SK-N-SH (cell line): Measurements from ENCODE around the gene PLXNA4. TPM values are rescaled to one million over a fixed set of nuclear protein-coding genes. Genes with fewer than 3 reads are reported as not detected.

Source experiments
- CTCF ChIA-PET: fragments of 300-600, 350-600 bp; formaldehyde crosslinking; extraction: SDS; loops from one replicate; lab custom pipeline; 2021; lab: Yijun Ruan, JAX
- POLR2A ChIA-PET: fragments of 350-600 bp; sonication (Branson Sonifier 250); formaldehyde crosslinking; extraction: SDS; loops from one replicate; lab custom pipeline; 2020; ENCODE audit warnings: antibody characterized with exemption, inconsistent platforms; lab: Yijun Ruan, JAX
- DNase-seq: peaks from one replicate; pipeline ENCODE4 v3.0.0; 2012
- H2AFZ ChIP-seq: fragments of 200-600 bp; sonication (generic); 2 replicates; pipeline ENCODE4 v1.8.1; 2016; ENCODE audit warnings: antibody characterized with exemption, mild to moderate bottlenecking, low read depth
- H3F3A ChIP-seq: fragments of 200-600 bp; sonication (generic); replicated peaks from 2 replicates; pipeline ENCODE3; 2016; ENCODE audit warnings: antibody characterized with exemption, mild to moderate bottlenecking; ENCODE audit not compliant: insufficient read depth
- H3K27ac ChIP-seq, 2 experiments: fragments of 200-500 bp in 1 of 2; fragments of 200-600 bp in 1 of 2; sonication (Bioruptor generic) in 1 of 2; sonication (generic), shearing (Covaris generic) in 1 of 2; 2 replicates each; pipeline versions ENCODE4 v1.5.1 to v1.6.1; 2014 to 2016; ENCODE audit warnings: low read depth in 2 of 2, inconsistent platforms in 1 of 2, low read length in 1 of 2, mild to moderate bottlenecking in 1 of 2, mixed read lengths in 1 of 2
- H3K27me3 ChIP-seq: fragments of 200-600 bp; sonication (generic), shearing (Covaris generic); 2 replicates; pipeline ENCODE4 v1.6.1; 2016; ENCODE audit warnings: mixed run types; ENCODE audit not compliant: insufficient read depth
- H3K36me3 ChIP-seq, 2 experiments: fragments of 200-500 bp in 1 of 2; fragments of 200-600 bp in 1 of 2; sonication (Bioruptor generic) in 1 of 2; sonication (generic) in 1 of 2; replicated peaks in 1 of 2; 2 replicates each; pipeline versions ENCODE3 to v1.5.1; 2014 to 2016; ENCODE audit warnings: low read length in 1 of 2, mild to moderate bottlenecking in 1 of 2; ENCODE audit not compliant: insufficient read depth in 2 of 2, control insufficient read depth in 1 of 2
- H3K4me1 ChIP-seq, 2 experiments: fragments of 200-500 bp in 1 of 2; fragments of 200-600 bp in 1 of 2; sonication (Bioruptor generic) in 1 of 2; sonication (generic), shearing (Covaris generic) in 1 of 2; 2 replicates each; pipeline versions ENCODE4 v1.5.1 to v1.6.1; 2014 to 2016; ENCODE audit warnings: low read depth in 1 of 2, low read length in 1 of 2, mixed run types in 1 of 2; ENCODE audit not compliant: insufficient read depth in 2 of 2, control insufficient read depth in 1 of 2
- H3K4me2 ChIP-seq: fragments of 200-600 bp; sonication (generic), shearing (Covaris generic); 2 replicates; pipeline ENCODE4 v1.6.1; 2017; ENCODE audit warnings: mixed run types
- H3K4me3 ChIP-seq, 2 experiments: fragments of 200-500 bp in 1 of 2; fragments of 200-600 bp in 1 of 2; sonication (Bioruptor generic) in 1 of 2; sonication (generic), shearing (Covaris generic) in 1 of 2; 2 replicates each; pipeline versions ENCODE4 v1.5.1 to v1.8.1; 2014 to 2016; ENCODE audit warnings: low read depth in 2 of 2, inconsistent platforms in 1 of 2, low read length in 1 of 2, mild to moderate bottlenecking in 1 of 2, mixed read lengths in 1 of 2, moderate library complexity in 1 of 2
- H3K79me2 ChIP-seq: fragments of 200-600 bp; sonication (generic); 2 replicates; pipeline ENCODE4 v1.8.1; 2017; ENCODE audit warnings: mild to moderate bottlenecking; ENCODE audit not compliant: insufficient read depth
- H3K9ac ChIP-seq: fragments of 200-600 bp; sonication (generic); 2 replicates; pipeline ENCODE4 v1.6.1; 2017; ENCODE audit warnings: mixed run types
- H3K9me2 ChIP-seq: fragments of 200-600 bp; sonication (generic); 2 replicates; pipeline ENCODE4 v1.6.1; 2017; ENCODE audit warnings: mixed run types
- H3K9me3 ChIP-seq: fragments of 200-600 bp; sonication (generic); 2 replicates; pipeline ENCODE4 v1.6.1; 2017; ENCODE audit warnings: mixed run types, mild to moderate bottlenecking, moderate library complexity
- H4K20me1 ChIP-seq: fragments of 200-600 bp; sonication (generic); 2 replicates; pipeline ENCODE4 v1.6.1; 2017; ENCODE audit warnings: mild to moderate bottlenecking, mixed run types; ENCODE audit not compliant: insufficient read depth
- EZH2phosphoT487 ChIP-seq: fragments of 200-600 bp; sonication (generic); IDR thresholded peaks from 2 replicates; pipeline ENCODE4 v1.6.1; 2017; ENCODE audit warnings: low read depth, mixed run types, mild to moderate bottlenecking, antibody characterized with exemption, moderate library complexity, borderline replicate concordance
- FOXJ3 ChIP-seq: sonication (generic); formaldehyde crosslinking; IDR thresholded peaks from 2 replicates; pipeline ENCODE4 v1.5.1; 2020; ENCODE audit warnings: mild to moderate bottlenecking, missing genetic modification reagents
- GATA2 ChIP-seq: sonication (generic); formaldehyde crosslinking; IDR thresholded peaks from 2 replicates; pipeline ENCODE4 v1.5.0; 2020; ENCODE audit warnings: mild to moderate bottlenecking, missing genetic modification reagents
- JUND ChIP-seq: IDR thresholded peaks from 2 replicates; pipeline ENCODE4 v1.4.0; 2012
- MEF2A ChIP-seq: IDR thresholded peaks from 2 replicates; pipeline ENCODE4 v1.4.0; 2012; ENCODE audit warnings: low read depth, borderline replicate concordance
- MXI1 ChIP-seq: IDR thresholded peaks from 2 replicates; pipeline ENCODE4 v1.6.1; 2012; ENCODE audit warnings: mild to moderate bottlenecking, low read depth, low read length, improper control_type of control experiment
- NFIC ChIP-seq: IDR thresholded peaks from 2 replicates; pipeline ENCODE4 v1.4.0; 2012; ENCODE audit warnings: borderline replicate concordance
- NRF1 ChIP-seq: IDR thresholded peaks from 2 replicates; pipeline ENCODE4 v1.6.1; 2012; ENCODE audit warnings: low read depth, mild to moderate bottlenecking, low read length
- RCOR1 ChIP-seq: fragments of 150-350 bp; IDR thresholded peaks from 2 replicates; pipeline ENCODE4 v1.6.1; 2017; ENCODE audit warnings: antibody characterized with exemption, low read length
- REST ChIP-seq: IDR thresholded peaks from 2 replicates; pipeline ENCODE4 v1.6.1; 2012; ENCODE audit warnings: mild to moderate bottlenecking, low read depth, low read length, moderate library complexity
- RFX5 ChIP-seq: IDR thresholded peaks from 2 replicates; pipeline ENCODE4 v1.6.1; 2012; ENCODE audit warnings: mild to moderate bottlenecking, improper control_type of control experiment, low read length
- USF1 ChIP-seq: IDR thresholded peaks from 2 replicates; pipeline ENCODE4 v1.4.0; 2012; ENCODE audit warnings: low read depth, borderline replicate concordance
- USF2 ChIP-seq: fragments of 150-350 bp; IDR thresholded peaks from 2 replicates; pipeline ENCODE4 v1.6.1; 2017; ENCODE audit warnings: antibody characterized with exemption, low read length, low read depth, borderline replicate concordance
- YY1 ChIP-seq: IDR thresholded peaks from 2 replicates; pipeline ENCODE4 v1.4.0; 2012; ENCODE audit warnings: low read depth, mild to moderate bottlenecking
- WGBS: methylation state at CpG from one replicate; pipeline ENCODE4 v1.1.6; 2017; ENCODE audit warnings: low lambda C conversion rate; 5-methylcytosine and 5-hydroxymethylcytosine counted together
- polyA plus RNA-seq, 3 experiments: library from polyadenylated mRNA; depleted of rRNA; stranded (reverse); fragments of >200 nt; gene quantifications; 2 replicates each; pipeline ENCODE4 v1.2.3, GENCODE V29; 2012
- TF ChIP-seq, protein P1 (sequence below): IDR thresholded peaks from 2 replicates; pipeline ENCODE4; 2012

PLXNA4 gene
- polyA plus RNA-seq, 1 of the 3 experiments (the other 2 are of a cell fraction), result 2.4 TPM

DNA sequence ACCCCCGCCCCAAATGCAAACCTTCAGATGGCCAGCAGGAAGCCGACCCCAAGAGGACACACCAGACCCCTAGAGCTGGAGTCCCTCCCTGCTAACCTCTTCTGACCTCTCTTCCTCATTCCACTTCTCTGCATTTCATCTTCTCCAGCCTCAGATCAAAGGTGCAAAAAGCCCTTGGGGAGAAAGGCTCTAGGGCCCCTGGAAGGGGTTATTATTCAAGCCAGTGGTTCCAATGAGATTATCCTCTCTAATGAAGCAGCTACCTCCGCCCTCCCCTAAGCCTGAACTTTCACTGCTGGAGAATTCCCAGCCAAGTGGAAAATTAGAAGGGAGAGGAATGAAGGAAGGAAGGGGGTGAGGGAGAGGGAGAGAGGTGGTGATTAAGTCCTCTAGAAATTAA, 343.9 kb downstream of the PLXNA4 start (continued):
- TF ChIP-seq REST (no peak), EZH2phosphoT487 (no peak)
- TF ChIP-seq, all 33 proteins: peak for 0

DNA sequence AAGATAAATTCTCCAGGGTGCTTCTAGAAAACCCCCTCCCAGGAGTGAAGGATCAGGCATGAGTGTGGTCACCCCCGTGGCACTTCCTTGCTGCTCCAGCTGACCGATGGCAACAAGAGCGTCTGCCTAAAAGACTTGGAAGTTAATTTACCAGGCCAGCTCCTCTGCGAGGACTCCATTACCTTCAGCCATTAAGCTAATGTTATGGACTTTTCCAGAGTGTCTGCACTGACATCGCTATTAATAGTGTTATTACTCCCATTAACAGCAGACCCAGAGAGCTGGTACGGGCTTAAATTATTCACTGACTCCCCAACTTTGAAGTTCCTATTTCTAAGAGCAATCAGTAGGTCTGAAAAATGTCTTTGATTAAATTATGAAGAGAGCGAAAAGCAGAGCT, 345.8 kb downstream of the PLXNA4 start:
- POLR2A ChIA-PET, result no interaction called here

DNA sequence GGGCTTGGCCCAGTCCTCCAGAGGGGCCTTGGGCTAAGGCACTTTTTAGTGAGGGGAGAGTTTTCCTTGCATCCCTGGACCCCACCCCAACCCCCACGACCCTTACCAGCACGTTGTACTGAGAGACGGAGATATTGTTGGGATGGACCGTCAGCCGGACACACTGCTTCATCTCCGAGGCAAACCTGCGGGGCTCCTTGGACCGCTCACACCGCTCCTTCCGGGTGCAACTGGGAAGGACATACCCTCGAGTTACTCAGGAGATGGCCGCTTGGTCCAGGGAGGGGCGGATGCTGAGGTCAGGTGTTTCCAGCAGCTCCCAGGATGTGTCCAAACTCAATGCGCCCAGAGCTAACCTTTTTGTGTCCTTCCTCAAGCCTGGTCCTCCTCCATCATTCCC, 348.0 kb downstream of the PLXNA4 start:
- Histone ChIP-seq H2AFZ (no peak overlapping the region), H3K27me3 (no peaks in the 10 kb centered on the region), H3K4me1 (no peaks in the 10 kb centered on the region; a peak in 1 of 4 replicates), H3K36me3 (no peaks in the 10 kb centered on the region), H3K9me3 (no peaks in the 10 kb centered on the region), H3K4me3 (no peak overlapping the region), H3K79me2 (no peaks in the 10 kb centered on the region), H4K20me1 (no peaks in the 10 kb centered on the region), H3K4me2 (no peak overlapping the region), H3K9me2 (no peaks in the 10 kb centered on the region), H3K27ac (no peak overlapping the region), H3K9ac (no peak overlapping the region), H3F3A (no peaks in the 10 kb centered on the region)
- ChIA-PET POLR2A (no interaction called here), CTCF (interaction anchor here (0.9 to 1.5 kb wide), 3 partner anchors 14 to 353 kb away, joined by 3 to 5 read pairs (median 3); no protein-coding TSS in a partner anchor)
- WGBS, result 76% methylated on average over 14 of the region's 14 CpGs
- DNase-seq, result no peak
- TF ChIP-seq FOXJ3 (CRISPR knock-in tag) (no peak), USF2 (no peak), GATA2 (no peak), EZH2phosphoT487 (no peak), RFX5 (no peak), RCOR1 (no peak), REST (no peak), USF1 (no peak), NRF1 (no peak), JUND (no peak), MXI1 (no peak)
- TF ChIP-seq, protein P1, sequence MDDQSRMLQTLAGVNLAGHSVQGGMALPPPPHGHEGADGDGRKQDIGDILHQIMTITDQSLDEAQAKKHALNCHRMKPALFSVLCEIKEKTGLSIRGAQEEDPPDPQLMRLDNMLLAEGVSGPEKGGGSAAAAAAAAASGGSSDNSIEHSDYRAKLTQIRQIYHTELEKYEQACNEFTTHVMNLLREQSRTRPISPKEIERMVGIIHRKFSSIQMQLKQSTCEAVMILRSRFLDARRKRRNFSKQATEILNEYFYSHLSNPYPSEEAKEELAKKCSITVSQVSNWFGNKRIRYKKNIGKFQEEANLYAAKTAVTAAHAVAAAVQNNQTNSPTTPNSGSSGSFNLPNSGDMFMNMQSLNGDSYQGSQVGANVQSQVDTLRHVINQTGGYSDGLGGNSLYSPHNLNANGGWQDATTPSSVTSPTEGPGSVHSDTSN, result no peak

More for the DNA sequence above, 345.8 kb downstream of the PLXNA4 start:
- Histone ChIP-seq H3K9ac (no peak overlapping the region), H4K20me1 (no peaks in the 10 kb centered on the region), H3K4me1 (peaks cover 0 to under 1% of the 10 kb centered on the region in 2 experiments; a peak in 1 of 4 replicates), H3K36me3 (no peaks in the 10 kb centered on the region), H3K9me3 (no peaks in the 10 kb centered on the region), H2AFZ (no peak overlapping the region), H3K27me3 (no peaks in the 10 kb centered on the region), H3K9me2 (no peaks in the 10 kb centered on the region), H3K4me2 (no peak overlapping the region), H3K79me2 (no peaks in the 10 kb centered on the region), H3F3A (no peaks in the 10 kb centered on the region), H3K27ac (no peak overlapping the region), H3K4me3 (no peak overlapping the region)
- DNase-seq, result no peak
- TF ChIP-seq NRF1, result no peak
- TF ChIP-seq NFIC, result no peak
- TF ChIP-seq EZH2phosphoT487, result no peak
- TF ChIP-seq YY1, result no peak
- no peak for TF ChIP-seq MEF2A
- CTCF ChIA-PET, result interaction anchor here (1.0 to 1.6 kb wide), 3 partner anchors 18 to 285 kb away, joined by 4 read pairs; no protein-coding TSS in a partner anchor
- 81% methylated on average over 7 of the region's 7 CpGs for WGBS
